WTC11 (cell line): ENCODE data around the gene MACROD2. TPM values are rescaled to one million over a fixed set of nuclear protein-coding genes. Genes with fewer than 3 reads are reported as not detected.

ENCODE experiments used
- ATAC-seq: fragments of 200-7000 bp; cut with Tn5 transposase; 2 replicates; pipeline ENCODE4 v1.10.0; 2021; ENCODE audit warnings: mild to moderate bottlenecking, moderate library complexity
- CTCF ChIA-PET: fragments of 300-600 bp; sonication (Branson Sonifier 250); formaldehyde crosslinking; loops from one replicate; lab custom pipeline; 2021; ENCODE audit warnings: antibody characterized with exemption; lab: Charles Lee
- POLR2A ChIA-PET: fragments of 350-600 bp; sonication (Branson Sonifier 250); formaldehyde crosslinking; loops from one replicate; lab custom pipeline; 2021; ENCODE audit warnings: antibody characterized with exemption; lab: Charles Lee
- DNase-seq: peaks from one replicate; pipeline ENCODE4 v3.0.0; 2021; ENCODE audit warnings: low spot score
- H3K27ac Mint-ChIP-seq: 2 replicates; pipeline ENCODE4 v1.8.0; 2021; ENCODE audit warnings: mixed read lengths
- H3K27me3 Mint-ChIP-seq: 2 replicates; pipeline ENCODE4 v1.8.0; 2021; ENCODE audit warnings: low read depth, mild to moderate bottlenecking, moderate library complexity, mixed read lengths
- H3K36me3 Mint-ChIP-seq: 2 replicates; pipeline ENCODE4 v1.8.0; 2021; ENCODE audit warnings: mixed read lengths
- H3K4me1 Mint-ChIP-seq: 2 replicates; pipeline ENCODE4 v1.8.0; 2022; ENCODE audit warnings: mixed read lengths
- H3K4me3 Mint-ChIP-seq: 2 replicates; pipeline ENCODE4 v1.8.0; 2021; ENCODE audit warnings: mild to moderate bottlenecking, moderate library complexity, mixed read lengths
- H3K9me3 Mint-ChIP-seq: 2 replicates; pipeline ENCODE4 v1.8.0; 2021; ENCODE audit warnings: mixed read lengths
- ARID4B ChIP-seq: sonication (generic); formaldehyde crosslinking; IDR thresholded peaks from 2 replicates; pipeline ENCODE4 v1.8.0; 2023; ENCODE audit warnings: missing genetic modification reagents, mild to moderate bottlenecking, borderline replicate concordance
- E2F4 ChIP-seq: sonication (generic); formaldehyde crosslinking; IDR thresholded peaks from 2 replicates; pipeline ENCODE4 v1.8.1; 2022; ENCODE audit warnings: low read depth, mild to moderate bottlenecking, moderate library complexity, missing genetic modification reagents, borderline replicate concordance
- FOXJ3 ChIP-seq: sonication (generic); formaldehyde crosslinking; IDR thresholded peaks from 2 replicates; pipeline ENCODE4 v1.9.0; 2021; ENCODE audit warnings: missing genetic modification reagents, mild to moderate bottlenecking, borderline replicate concordance
- GABPB1 ChIP-seq: sonication (generic); formaldehyde crosslinking; IDR thresholded peaks from 2 replicates; pipeline ENCODE4 v1.8.1; 2023; ENCODE audit warnings: mild to moderate bottlenecking, missing genetic modification reagents
- GTF2I ChIP-seq: fragments of 250-450 bp; sonication (Bioruptor Pico); conservative IDR thresholded peaks from 2 replicates; pipeline ENCODE4 v1.4.0; 2021; ENCODE audit warnings: mild to moderate bottlenecking
- JUN ChIP-seq: sonication (generic); formaldehyde crosslinking; IDR thresholded peaks from 2 replicates; pipeline ENCODE4 v1.8.0; 2023; ENCODE audit warnings: mild to moderate bottlenecking, missing genetic modification reagents
- PRDM15 ChIP-seq: sonication (generic); formaldehyde crosslinking; IDR thresholded peaks from 2 replicates; pipeline ENCODE4 v1.8.0; 2022; ENCODE audit warnings: missing genetic modification reagents
- PREB ChIP-seq: sonication (generic); formaldehyde crosslinking; IDR thresholded peaks from 2 replicates; pipeline ENCODE4 v1.8.1; 2022; ENCODE audit warnings: mild to moderate bottlenecking, missing genetic modification reagents, moderate library complexity, borderline replicate concordance
- RELA ChIP-seq: sonication (generic); formaldehyde crosslinking; IDR thresholded peaks from 2 replicates; pipeline ENCODE4 v1.8.1; 2022; ENCODE audit warnings: missing genetic modification reagents, mild to moderate bottlenecking, borderline replicate concordance
- SOX15 ChIP-seq: fragments of 250-450 bp; sonication (Bioruptor Pico); IDR thresholded peaks from 2 replicates; pipeline ENCODE4 v1.9.0; 2021; ENCODE audit warnings: mild to moderate bottlenecking
- STAT6 ChIP-seq: sonication (generic); formaldehyde crosslinking; conservative IDR thresholded peaks from 2 replicates; pipeline ENCODE4 v1.8.1; 2023; ENCODE audit warnings: mild to moderate bottlenecking, low read depth, missing genetic modification reagents, moderate library complexity
- USF1 ChIP-seq: sonication (generic); formaldehyde crosslinking; IDR thresholded peaks from 2 replicates; pipeline ENCODE4 v1.8.0; 2022; ENCODE audit warnings: mild to moderate bottlenecking, missing genetic modification reagents
- ZNF121 ChIP-seq: sonication (generic); formaldehyde crosslinking; IDR thresholded peaks from 2 replicates; pipeline ENCODE4 v1.8.0; 2023; ENCODE audit warnings: missing genetic modification reagents
- ZNF138 ChIP-seq: sonication (generic); formaldehyde crosslinking; conservative IDR thresholded peaks from 2 replicates; pipeline ENCODE4 v1.8.1; 2022; ENCODE audit warnings: mild to moderate bottlenecking, moderate library complexity, missing genetic modification reagents
- total RNA-seq: library from RNA; stranded (reverse); gene quantifications from 3 replicates; pipeline ENCODE4 v1.2.3, GENCODE V29; 2021

Gene MACROD2
- total RNA-seq, 1 experiment from 2014 or later: 4.1 TPM

GRCh38 chr20:14989535-14990290, 994.4 kb downstream of the MACROD2 start (continued):
- no peak for TF ChIP-seq ARID4B (CRISPR knock-in tag)
- TF ChIP-seq STAT6 (CRISPR knock-in tag): no peak
- no peak for TF ChIP-seq ZNF121 (CRISPR knock-in tag)
- no peak for TF ChIP-seq E2F4 (CRISPR knock-in tag)
- no peak for TF ChIP-seq RELA (CRISPR knock-in tag)
- TF ChIP-seq FOXJ3 (CRISPR knock-in tag): no peak
- TF ChIP-seq ZNF138: no peak
- no peak for TF ChIP-seq GTF2I (CRISPR knock-in tag)

GRCh38 chr20:14991023-14991422, 995.7 kb downstream of the MACROD2 start:
- Mint-ChIP-seq H3K4me1 (no peaks in the 10 kb centered on the region), H3K27ac (no peak overlapping the region)
- ChIA-PET CTCF (no interaction called here), POLR2A (no interaction called here)
- DNase-seq: no peak
- TF ChIP-seq ZNF121 (CRISPR knock-in tag) (no peak), SOX15 (CRISPR knock-in tag) (no peak), USF1 (CRISPR knock-in tag) (no peak), GABPB1 (CRISPR knock-in tag) (peak; percentile 95), RELA (CRISPR knock-in tag) (no peak)
- TF ChIP-seq, all 79 proteins: peak for 1
- no peak for ATAC-seq
- no peaks in the 10 kb centered on the region for H3K27me3 Mint-ChIP-seq
- H3K4me3 Mint-ChIP-seq: no peak overlapping the region
- H3K36me3 Mint-ChIP-seq: no peaks in the 10 kb centered on the region
- H3K9me3 Mint-ChIP-seq: peaks cover 8% of the 10 kb centered on the region

- DNase-seq (no peak), ATAC-seq (no peak)
- no peak overlapping the region for H3K4me3 Mint-ChIP-seq
- ChIA-PET CTCF (no interaction called here), POLR2A (no interaction called here)
- H3K27me3 Mint-ChIP-seq: no peaks in the 10 kb centered on the region
- peaks cover 5% of the 10 kb centered on the region for H3K9me3 Mint-ChIP-seq
- no peaks in the 10 kb centered on the region for H3K36me3 Mint-ChIP-seq
- TF ChIP-seq PRDM15 (CRISPR knock-in tag): no peak
- TF ChIP-seq GABPB1 (CRISPR knock-in tag): peak; percentile 96
- TF ChIP-seq JUN: no peak
- no peak for TF ChIP-seq PREB (CRISPR knock-in tag)
- H3K27ac Mint-ChIP-seq: no peak overlapping the region
- H3K4me1 Mint-ChIP-seq: no peaks in the 10 kb centered on the region
Measured at GRCh38 chr20:14992153-14992552, 996.8 kb downstream of the MACROD2 start.
